Activated CD8-positive, alpha-beta memory T cell treated with anti-CD3 and anti-CD28 coated beads, Interleukin-2, amount 50 U/mL, for 4 hours (primary cell): ENCODE data around the gene EFNB2.

Experiments used
- DNase-seq: peaks from one replicate; pipeline ENCODE4 v3.0.0-alpha.2; 2020

EFNB2 gene

GRCh38 chr13:106443607-106444322, 91.7 kb downstream of the EFNB2 start:
- DNase-seq, result no peak

GRCh38 chr13:106440866-106441265, 94.6 kb downstream of the EFNB2 start:
- DNase-seq, result no peak
